ENCODE measurements around the gene CD19.
"Not testable (repeated sequence)": the region's sequence is repeated elsewhere in the genome, so short reads cannot be mapped to it uniquely, and the experiment has no call there.

Gene CD19

GRCh38 chr16:28937222-28937876, 5.6 kb downstream of the CD19 start:
- DNase-seq = no peak

- DNase-seq = no peak
Measured at GRCh38 chr16:28938721-28939120, 7.0 kb downstream of the CD19 start.

GRCh38 chr16:28939825-28940224, 8.1 kb downstream of the CD19 start:
- not testable (repeated sequence) for DNase-seq

- DNase-seq = no peak
Measured at GRCh38 chr16:28943281-28943680, 11.5 kb downstream of the CD19 start.

- DNase-seq = no peak
Measured at GRCh38 chr16:28946681-28947080, 14.9 kb downstream of the CD19 start.

GRCh38 chr16:28950648-28951409, 19.1 kb downstream of the CD19 start, which contains the start of gene NFATC2IP:
Gene NFATC2IP, plus strand, starts transcription at chr16:28950937. Its CDS starts 75 bp downstream, at chr16:28951012.
- peak; percentile 99 for DNase-seq

- DNase-seq = no peak
Measured at GRCh38 chr16:28951410-28951943, 19.7 kb downstream of the CD19 start.

GRCh38 chr16:28958216-28958615, 26.4 kb downstream of the CD19 start:
- no peak for DNase-seq

- no peak for DNase-seq
Measured at GRCh38 chr16:28958836-28959235, 27.1 kb downstream of the CD19 start.

GRCh38 chr16:28964072-28964471, 32.3 kb downstream of the CD19 start:
- no peak for DNase-seq

GRCh38 chr16:28964496-28964895, 32.7 kb downstream of the CD19 start:
- no peak for DNase-seq

GRCh38 chr16:28967156-28967555, 35.4 kb downstream of the CD19 start:
- no peak for DNase-seq

GRCh38 chr16:28969696-28970095, 37.9 kb downstream of the CD19 start:
- not testable (repeated sequence) for DNase-seq

GRCh38 chr16:28974007-28974436, 42.3 kb downstream of the CD19 start:
- no peak for DNase-seq

- peak; percentile 87 for DNase-seq
Measured at GRCh38 chr16:28974437-28975157, 42.8 kb downstream of the CD19 start, which contains the start of gene SPNS1. Gene SPNS1, plus strand, starts transcription at chr16:28974778. Its CDS starts 374 bp downstream, at chr16:28975152.

GRCh38 chr16:28975158-28975599, 43.4 kb downstream of the CD19 start:
- DNase-seq = no peak

GRCh38 chr16:28977703-28978662, 46.2 kb downstream of the CD19 start:
- no peak for DNase-seq

- DNase-seq = not testable (repeated sequence)
Measured at GRCh38 chr16:28980330-28980729, 48.6 kb downstream of the CD19 start.

GRCh38 chr16:28980929-28981328, 49.2 kb downstream of the CD19 start:
- no peak for DNase-seq

- peak; percentile 57 for DNase-seq
Measured at GRCh38 chr16:28981517-28981916, 49.7 kb downstream of the CD19 start.

GRCh38 chr16:28982418-28982817, 50.6 kb downstream of the CD19 start:
- no peak for DNase-seq

- no peak for DNase-seq
Measured at GRCh38 chr16:28982949-28983348, 51.2 kb downstream of the CD19 start.

Measured in activated T-cell treated with anti-CD3 and anti-CD28 coated beads, Interleukin-2, amount 50 U/mL, for 1 hour (primary cell).